ENCODE results near the gene MROH7. TPM values are rescaled to one million over a fixed set of nuclear protein-coding genes. Genes with fewer than 3 reads are reported as not detected.

The MROH7 gene
- total RNA-seq: 10 to 100 TPM; 13.1 to 16.3 TPM
- 10 to 100 TPM in 1 of 2 donors, 1 to 10 TPM in 1; 2.1 to 42.3 TPM for polyA plus RNA-seq
- long read RNA-seq, donor 1, partial matches to known transcripts: 1 of 7 reads
- long read RNA-seq, donor 1, other reads (novel, unspliced or antisense): 6 of 7 reads
- long read RNA-seq, donor 2, partial matches to known transcripts: 1 of 2 reads
- long read RNA-seq, donor 2, other reads (novel, unspliced or antisense): 1 of 2 reads

DNA sequence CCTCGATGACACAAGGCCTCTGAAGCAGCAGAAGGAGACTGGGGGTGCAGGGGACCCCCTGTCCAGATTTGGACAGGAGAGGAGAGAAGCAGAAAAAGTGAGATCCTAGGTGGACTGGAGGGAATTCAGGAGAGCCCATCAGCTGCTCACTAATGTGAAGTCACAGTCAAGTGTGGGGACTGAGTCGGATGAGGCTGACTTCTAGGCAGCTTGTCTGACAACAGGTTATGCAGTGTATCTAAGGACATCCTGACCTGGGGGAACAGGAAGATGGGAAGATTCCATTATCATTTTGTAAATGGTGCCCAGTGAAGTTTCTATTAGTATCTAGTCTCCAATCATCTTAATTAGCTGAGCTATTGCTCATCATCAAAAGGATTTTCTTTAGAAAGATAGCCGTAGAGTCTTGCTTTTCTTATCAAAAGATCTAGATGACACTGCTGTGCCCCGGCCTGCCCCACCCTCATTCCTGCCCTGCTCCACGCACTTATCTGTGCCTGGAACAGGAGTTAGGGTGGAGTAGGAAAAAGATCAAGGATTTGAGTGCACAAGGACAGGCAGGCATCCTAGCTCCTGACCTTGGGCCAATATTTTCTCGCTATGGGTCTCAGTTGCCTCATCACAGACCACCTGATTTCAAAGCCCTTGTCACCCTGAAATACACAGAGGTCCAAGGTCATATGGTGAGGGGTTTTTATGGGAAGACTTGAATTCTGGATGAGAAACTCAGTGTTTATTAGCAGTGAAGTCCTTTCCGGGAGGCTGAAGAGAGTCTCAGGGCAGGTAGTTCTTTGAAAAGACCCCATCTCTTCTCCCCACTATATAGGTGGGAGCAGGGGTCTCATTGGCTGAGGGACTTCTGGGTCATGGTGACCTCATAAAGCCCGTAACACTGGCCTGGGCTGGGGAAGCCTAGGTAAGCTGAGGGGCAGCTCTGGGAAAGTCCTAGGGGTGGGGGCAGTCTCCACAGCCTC lies at the start of gene MROH7:
TSS of gene MROH7 (plus strand) at position 924 of the 974 bp plus-strand sequence. CDS start 11,141 bp downstream, outside the sequence.
- H3K4me1 ChIP-seq (ENCODE audit: control insufficient read depth in 1 of 2, insufficient read depth in 2 of 2, low read length in 2 of 2): peaks cover 0 to 2% of the 10 kb centered on the region in 2 donors
- no peaks in the 10 kb centered on the region for H3K36me3 ChIP-seq (ENCODE audit: control insufficient read depth in 1 of 2, insufficient read depth in 2 of 2, low read length in 1 of 2)
- H3K9me3 ChIP-seq (ENCODE audit: control insufficient read depth, low read length): peaks cover 1% of the 10 kb centered on the region
- no peak within 1 kb of the TSS for H3K27ac ChIP-seq (ENCODE audit: low read depth in 1 of 2, low read length in 2 of 2)
- no peak within 1 kb of the TSS for H3K4me3 ChIP-seq (ENCODE audit: low read length in 2 of 2)
- WGBS, 2 donors: 87 to 89% methylated on average over 8 of the region's 8 CpGs
- ATAC-seq (ENCODE audit: low FRiP score) (no peak), DNase-seq (peak in 1 of 2 donors; percentile 11)
- intact Hi-C loops (cut with DNase I): no loop called here
- no peaks in the 10 kb centered on the region for H3K27me3 ChIP-seq (ENCODE audit: control insufficient read depth in 1 of 2, insufficient read depth in 2 of 2, low read length in 1 of 2)

DNA sequence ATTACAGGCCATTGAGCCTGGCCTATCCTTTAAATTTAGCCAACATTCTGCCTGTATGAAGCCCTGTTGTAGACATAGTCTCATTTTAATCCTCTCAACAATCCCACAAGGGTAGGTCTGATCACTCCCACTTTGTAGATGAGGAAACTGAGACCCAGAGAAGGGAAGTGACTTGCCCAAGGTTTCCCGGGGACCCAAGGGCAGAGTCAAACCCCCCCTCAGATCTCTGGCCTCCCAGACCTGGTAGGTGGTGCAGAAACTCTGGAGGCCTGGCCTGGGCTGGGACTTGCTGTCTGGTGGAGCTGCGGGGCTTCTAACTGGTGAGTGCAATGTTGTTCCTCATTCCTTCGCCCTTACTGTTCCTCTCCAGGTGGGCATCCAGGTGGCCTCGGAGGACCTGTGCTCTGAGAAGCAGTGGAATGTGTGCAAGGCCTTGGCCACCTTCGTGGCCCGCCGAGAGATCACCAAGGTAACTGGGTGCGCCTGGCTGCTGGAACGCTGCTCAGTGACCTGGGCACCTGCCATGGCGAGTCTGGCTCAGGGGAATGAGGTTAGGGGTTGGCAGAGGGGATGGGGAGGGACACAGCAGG lies 47.9 kb upstream of the MROH7 start:
- H3K4me3 ChIP-seq (ENCODE audit: low read length in 2 of 2): no peak overlapping the region
- no peaks in the 10 kb centered on the region for H3K9me3 ChIP-seq (ENCODE audit: control insufficient read depth, low read length)
- H3K27ac ChIP-seq (ENCODE audit: low read depth in 1 of 2, low read length in 2 of 2): no peak overlapping the region
- DNase-seq: no peak
- WGBS, 2 donors: 93 to 94% methylated on average over 10 of the region's 10 CpGs
- H3K4me1 ChIP-seq (ENCODE audit: control insufficient read depth in 1 of 2, insufficient read depth in 2 of 2, low read length in 2 of 2): no peaks in the 10 kb centered on the region
- peaks cover 3 to 7% of the 10 kb centered on the region in 2 donors for H3K36me3 ChIP-seq (ENCODE audit: control insufficient read depth in 1 of 2, insufficient read depth in 2 of 2, low read length in 1 of 2)
- H3K27me3 ChIP-seq (ENCODE audit: control insufficient read depth in 1 of 2, insufficient read depth in 2 of 2, low read length in 1 of 2): no peaks in the 10 kb centered on the region
- ATAC-seq (ENCODE audit: low FRiP score): no peak
- intact Hi-C loops (cut with DNase I): no loop called here

DNA sequence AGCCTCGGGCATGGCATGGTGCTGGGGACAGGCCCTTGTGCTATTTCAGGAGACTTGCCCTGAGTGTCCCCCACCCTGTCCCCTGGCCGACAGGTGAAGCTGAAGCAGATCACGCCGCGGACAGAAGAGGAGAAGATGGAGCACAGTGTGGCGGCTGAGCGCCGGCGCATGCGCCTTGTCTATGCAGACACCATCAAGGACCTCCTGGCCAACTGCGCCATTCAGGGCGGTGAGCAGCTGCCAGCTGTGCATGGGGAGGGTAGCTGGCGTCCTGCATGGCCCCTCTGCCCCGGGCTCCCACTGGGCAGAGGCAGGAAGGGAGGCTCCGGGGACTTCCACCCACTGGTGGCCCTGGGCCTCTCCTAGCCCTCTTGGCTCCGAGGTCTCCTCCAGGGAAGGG lies 47.1 kb upstream of the MROH7 start:
- H3K4me1 ChIP-seq (ENCODE audit: control insufficient read depth in 1 of 2, insufficient read depth in 2 of 2, low read length in 2 of 2): no peaks in the 10 kb centered on the region
- no peak for DNase-seq
- no peaks in the 10 kb centered on the region for H3K27me3 ChIP-seq (ENCODE audit: control insufficient read depth in 1 of 2, insufficient read depth in 2 of 2, low read length in 1 of 2)
- peaks cover 3 to 7% of the 10 kb centered on the region in 2 donors for H3K36me3 ChIP-seq (ENCODE audit: control insufficient read depth in 1 of 2, insufficient read depth in 2 of 2, low read length in 1 of 2)
- no peaks in the 10 kb centered on the region for H3K9me3 ChIP-seq (ENCODE audit: control insufficient read depth, low read length)
- no peak for ATAC-seq (ENCODE audit: low FRiP score)
- intact Hi-C loops (cut with DNase I): no loop called here
- H3K27ac ChIP-seq (ENCODE audit: low read depth in 1 of 2, low read length in 2 of 2): no peak overlapping the region
- no peak overlapping the region for H3K4me3 ChIP-seq (ENCODE audit: low read length in 2 of 2)
- 95% methylated on average over 16 of the region's 16 CpGs for WGBS, 2 donors

DNA sequence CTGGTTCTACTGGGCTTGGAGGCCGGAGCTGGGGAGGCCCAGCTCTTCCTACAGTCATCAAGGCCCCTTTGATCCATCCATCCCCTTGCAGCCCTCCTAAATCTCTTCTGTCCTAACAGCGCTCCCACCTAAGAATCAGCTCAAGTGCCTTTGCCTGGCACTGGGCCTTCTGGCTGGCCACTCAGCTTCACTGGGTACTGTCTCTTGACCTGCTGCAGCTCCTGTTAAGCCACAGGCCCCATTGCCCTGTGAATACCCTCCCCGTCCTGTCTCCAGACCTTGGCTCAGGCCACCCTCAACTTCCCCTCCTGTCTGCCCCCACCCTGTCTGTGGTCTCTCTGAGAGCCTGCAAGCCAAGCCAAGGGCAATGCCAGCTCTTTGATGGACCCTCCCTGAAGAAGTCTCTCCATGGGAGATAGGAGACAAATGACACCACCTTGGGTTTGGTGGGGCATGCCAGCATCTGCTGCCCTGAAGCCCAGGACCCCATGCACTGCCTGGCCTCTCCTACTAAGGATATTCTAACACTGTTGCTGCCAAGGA lies 45.6 kb upstream of the MROH7 start:
- ATAC-seq (ENCODE audit: low FRiP score) (no peak), DNase-seq (no peak)
- Histone ChIP-seq H3K27me3 (ENCODE audit: control insufficient read depth in 1 of 2, insufficient read depth in 2 of 2, low read length in 1 of 2) (no peaks in the 10 kb centered on the region), H3K27ac (ENCODE audit: low read depth in 1 of 2, low read length in 2 of 2) (no peak overlapping the region), H3K4me1 (ENCODE audit: control insufficient read depth in 1 of 2, insufficient read depth in 2 of 2, low read length in 2 of 2) (no peaks in the 10 kb centered on the region), H3K9me3 (ENCODE audit: control insufficient read depth, low read length) (no peaks in the 10 kb centered on the region), H3K36me3 (ENCODE audit: control insufficient read depth in 1 of 2, insufficient read depth in 2 of 2, low read length in 1 of 2) (peaks cover 3 to 7% of the 10 kb centered on the region in 2 donors), H3K4me3 (ENCODE audit: low read length in 2 of 2) (no peak overlapping the region)
- intact Hi-C loops (cut with DNase I): no loop called here
- WGBS, 2 donors: 94 to 96% methylated on average over 3 of the region's 3 CpGs

DNA sequence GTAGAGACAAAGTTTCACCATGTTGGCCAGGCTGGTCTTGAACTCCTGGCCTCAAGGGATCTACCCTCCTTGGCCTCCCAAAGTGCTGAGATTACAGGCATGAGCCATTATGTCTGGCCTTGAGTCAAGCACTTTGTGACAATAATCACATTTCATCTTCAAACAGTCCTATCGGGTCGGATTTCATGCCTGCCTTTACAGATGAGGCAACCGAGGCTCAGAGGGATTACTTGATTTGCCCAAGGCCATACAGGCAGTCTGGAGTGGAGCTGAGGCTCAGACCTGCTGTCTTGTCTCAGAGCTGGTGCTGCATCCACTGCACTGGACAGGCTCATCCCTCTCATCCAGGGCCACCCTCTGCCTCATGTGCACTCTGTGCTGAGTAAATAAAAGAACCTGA lies 44.8 kb upstream of the MROH7 start:
- DNase-seq: no peak
- ATAC-seq (ENCODE audit: low FRiP score): no peak
- Histone ChIP-seq H3K27ac (ENCODE audit: low read depth in 1 of 2, low read length in 2 of 2) (no peak overlapping the region), H3K9me3 (ENCODE audit: control insufficient read depth, low read length) (no peaks in the 10 kb centered on the region), H3K27me3 (ENCODE audit: control insufficient read depth in 1 of 2, insufficient read depth in 2 of 2, low read length in 1 of 2) (no peaks in the 10 kb centered on the region), H3K4me1 (ENCODE audit: control insufficient read depth in 1 of 2, insufficient read depth in 2 of 2, low read length in 2 of 2) (no peaks in the 10 kb centered on the region), H3K36me3 (ENCODE audit: control insufficient read depth in 1 of 2, insufficient read depth in 2 of 2, low read length in 1 of 2) (peaks cover 3 to 7% of the 10 kb centered on the region in 2 donors), H3K4me3 (ENCODE audit: low read length in 2 of 2) (no peak overlapping the region)
- intact Hi-C loops (cut with DNase I): no loop called here
- 90 to 91% methylated on average over 3 of the region's 3 CpGs for WGBS, 2 donors

DNA sequence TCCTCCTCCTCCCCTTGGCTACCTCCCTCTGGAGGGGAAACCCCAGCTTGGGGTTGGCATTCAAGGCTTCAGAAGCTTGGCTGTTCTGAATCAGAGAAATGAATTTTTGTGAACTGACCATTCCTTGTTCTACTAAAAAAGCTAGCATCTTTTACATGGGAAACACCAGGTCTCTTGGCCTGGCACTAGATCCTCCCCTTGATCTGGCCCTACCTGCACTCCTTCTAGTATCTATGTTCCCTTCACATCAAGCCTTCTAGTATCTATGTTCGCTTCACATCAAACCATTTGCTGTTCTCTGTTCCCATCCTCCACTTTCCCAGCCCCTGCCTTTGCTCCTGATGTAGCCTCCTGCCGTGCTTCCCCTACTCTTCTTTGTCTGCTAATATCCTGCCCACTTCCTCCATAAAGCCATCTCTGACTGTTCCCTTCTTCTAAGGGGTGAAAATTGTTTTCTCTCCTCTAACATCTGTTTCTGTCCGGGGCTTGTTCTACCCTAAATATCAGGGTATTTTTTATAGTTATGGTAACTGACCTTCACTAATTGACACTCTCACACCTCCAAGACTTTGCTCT lies 44.0 kb upstream of the MROH7 start:
- H3K36me3 ChIP-seq (ENCODE audit: control insufficient read depth in 1 of 2, insufficient read depth in 2 of 2, low read length in 1 of 2): peaks cover 3 to 7% of the 10 kb centered on the region in 2 donors
- intact Hi-C loops (cut with DNase I): no loop called here
- WGBS, 2 donors: 85 to 90% methylated on average over 3 of the region's 3 CpGs
- no peak for ATAC-seq (ENCODE audit: low FRiP score)
- H3K9me3 ChIP-seq (ENCODE audit: control insufficient read depth, low read length): no peaks in the 10 kb centered on the region
- no peak overlapping the region for H3K4me3 ChIP-seq (ENCODE audit: low read length in 2 of 2)
- H3K4me1 ChIP-seq (ENCODE audit: control insufficient read depth in 1 of 2, insufficient read depth in 2 of 2, low read length in 2 of 2): no peaks in the 10 kb centered on the region
- no peak for DNase-seq
- no peaks in the 10 kb centered on the region for H3K27me3 ChIP-seq (ENCODE audit: control insufficient read depth in 1 of 2, insufficient read depth in 2 of 2, low read length in 1 of 2)
- H3K27ac ChIP-seq (ENCODE audit: low read depth in 1 of 2, low read length in 2 of 2): no peak overlapping the region

DNA sequence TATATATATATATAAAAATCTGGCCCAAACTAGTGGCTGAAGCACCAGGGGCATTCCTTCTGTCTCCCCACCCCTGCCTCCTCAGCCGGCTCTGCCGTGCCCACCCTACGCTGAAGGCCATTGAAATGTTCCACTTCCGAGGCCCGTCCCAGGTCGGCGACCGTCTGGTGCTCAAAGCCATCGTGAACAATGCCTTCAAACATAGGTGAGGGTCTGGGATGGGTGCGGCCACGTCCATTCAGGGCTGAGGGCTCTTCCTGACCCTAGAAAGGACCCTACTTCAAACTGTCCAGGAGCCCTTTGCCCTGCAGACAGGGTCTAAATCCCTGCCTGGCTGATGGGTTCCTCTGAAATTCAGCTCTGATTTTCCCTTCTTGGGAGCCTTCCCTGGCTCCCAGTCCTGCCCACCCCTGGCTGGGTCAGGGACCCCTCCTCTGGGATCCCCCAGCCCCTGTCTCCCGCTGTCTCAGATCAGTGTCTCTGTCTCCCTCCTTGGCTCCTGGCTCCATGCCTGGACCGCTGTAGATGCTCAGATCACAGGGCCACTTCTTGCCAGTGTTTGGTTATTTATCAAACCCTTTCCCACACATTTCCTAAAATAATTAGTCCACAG lies 42.3 kb upstream of the MROH7 start:
- Histone ChIP-seq H3K9me3 (ENCODE audit: control insufficient read depth, low read length) (no peaks in the 10 kb centered on the region), H3K4me3 (ENCODE audit: low read length in 2 of 2) (no peak overlapping the region), H3K27ac (ENCODE audit: low read depth in 1 of 2, low read length in 2 of 2) (no peak overlapping the region), H3K36me3 (ENCODE audit: control insufficient read depth in 1 of 2, insufficient read depth in 2 of 2, low read length in 1 of 2) (peaks cover 3 to 7% of the 10 kb centered on the region in 2 donors), H3K4me1 (ENCODE audit: control insufficient read depth in 1 of 2, insufficient read depth in 2 of 2, low read length in 2 of 2) (no peaks in the 10 kb centered on the region), H3K27me3 (ENCODE audit: control insufficient read depth in 1 of 2, insufficient read depth in 2 of 2, low read length in 1 of 2) (no peaks in the 10 kb centered on the region)
- ATAC-seq (ENCODE audit: low FRiP score) (no peak), DNase-seq (no peak)
- 93 to 94% methylated on average over 13 of the region's 13 CpGs for WGBS, 2 donors
- intact Hi-C loops (cut with DNase I): no loop called here
